TTC549 (cell line): Measurements from ENCODE around the gene SH2D3C.

Experiments
- FAIRE-seq: peaks from 2 replicates; lab custom pipeline; 2012; peaks lifted over from hg19 to GRCh38; lab: Jason Lieb, UNC

SH2D3C gene

DNA sequence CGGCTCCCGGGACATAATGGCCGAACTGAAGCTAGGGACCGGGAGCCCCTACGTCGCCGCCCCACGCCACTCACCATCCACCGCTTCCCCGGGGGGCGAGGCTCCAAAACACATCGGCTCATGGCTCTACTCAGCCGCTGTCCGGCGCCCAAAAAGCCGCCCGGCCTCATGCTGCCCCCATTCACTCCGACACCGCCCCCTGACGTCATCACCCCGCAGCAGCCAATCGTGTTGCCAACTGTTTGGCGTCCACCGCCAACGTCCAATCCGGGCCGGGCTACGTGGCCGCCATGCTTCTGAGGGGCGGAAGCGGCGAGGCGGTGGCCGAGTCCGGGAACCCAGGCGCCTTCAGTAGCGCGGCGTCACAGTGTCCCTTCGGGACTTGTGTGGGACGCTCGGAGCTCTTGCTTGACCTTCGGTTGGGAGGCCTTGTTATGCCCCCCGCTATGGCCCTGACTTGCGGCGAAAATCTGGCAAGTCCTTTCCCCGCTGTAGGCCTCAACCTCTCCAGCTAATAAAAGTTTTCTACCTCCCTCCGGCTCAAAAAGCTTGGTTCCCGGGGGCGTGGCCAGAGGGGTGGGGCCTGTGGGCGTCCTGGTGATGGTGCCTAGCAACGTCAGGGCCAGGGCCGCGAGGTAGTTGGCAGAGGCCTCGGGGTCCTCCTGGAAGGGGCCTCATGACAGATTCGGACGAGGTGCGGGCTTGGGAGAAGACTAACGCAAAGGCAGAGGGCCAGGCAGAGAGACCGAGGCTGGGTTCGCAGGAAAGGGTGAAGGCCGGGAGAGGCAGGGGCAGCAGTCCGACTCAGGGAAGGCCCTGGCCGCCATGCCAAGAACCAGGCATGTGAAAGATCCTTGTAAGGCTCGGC is 62.8 kb downstream of the SH2D3C start, which contains the start of the genes PTRH1 and TTC16:
Gene PTRH1 (minus strand): TSS at position 194 of the 868 bp plus-strand sequence. CDS start 24 bp downstream, at position 170.
Gene TTC16 (plus strand): TSS at position 610 of the 868 bp plus-strand sequence. CDS start 67 bp downstream, at position 677.
- FAIRE-seq, result peak; percentile 66

DNA sequence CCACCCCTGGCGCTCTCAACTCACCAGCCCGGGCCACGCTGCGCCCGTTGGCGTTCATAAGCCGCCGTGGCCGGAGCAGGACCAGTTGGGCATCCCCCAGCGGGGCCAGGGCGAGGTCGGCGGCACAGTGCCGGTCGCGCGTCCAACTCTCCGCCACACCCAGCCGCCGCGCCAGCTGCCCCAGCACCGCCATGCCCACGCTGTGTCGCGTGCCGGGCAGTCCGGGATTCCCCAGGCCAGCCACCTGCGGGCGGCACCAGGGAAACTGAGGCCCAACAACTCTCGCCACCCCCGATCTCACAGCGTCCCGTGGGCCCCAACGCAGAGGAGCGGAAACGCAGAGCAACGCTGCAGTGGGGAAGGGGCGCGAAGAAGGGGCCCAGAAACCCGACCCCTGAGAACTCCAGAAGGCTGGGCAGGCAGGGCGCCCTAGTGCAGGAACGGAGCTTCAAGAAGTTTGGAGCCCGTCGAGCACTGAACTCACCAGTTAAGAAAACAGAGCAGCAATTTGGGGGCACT is 63.5 kb downstream of the SH2D3C start:
- FAIRE-seq, result no peak

DNA sequence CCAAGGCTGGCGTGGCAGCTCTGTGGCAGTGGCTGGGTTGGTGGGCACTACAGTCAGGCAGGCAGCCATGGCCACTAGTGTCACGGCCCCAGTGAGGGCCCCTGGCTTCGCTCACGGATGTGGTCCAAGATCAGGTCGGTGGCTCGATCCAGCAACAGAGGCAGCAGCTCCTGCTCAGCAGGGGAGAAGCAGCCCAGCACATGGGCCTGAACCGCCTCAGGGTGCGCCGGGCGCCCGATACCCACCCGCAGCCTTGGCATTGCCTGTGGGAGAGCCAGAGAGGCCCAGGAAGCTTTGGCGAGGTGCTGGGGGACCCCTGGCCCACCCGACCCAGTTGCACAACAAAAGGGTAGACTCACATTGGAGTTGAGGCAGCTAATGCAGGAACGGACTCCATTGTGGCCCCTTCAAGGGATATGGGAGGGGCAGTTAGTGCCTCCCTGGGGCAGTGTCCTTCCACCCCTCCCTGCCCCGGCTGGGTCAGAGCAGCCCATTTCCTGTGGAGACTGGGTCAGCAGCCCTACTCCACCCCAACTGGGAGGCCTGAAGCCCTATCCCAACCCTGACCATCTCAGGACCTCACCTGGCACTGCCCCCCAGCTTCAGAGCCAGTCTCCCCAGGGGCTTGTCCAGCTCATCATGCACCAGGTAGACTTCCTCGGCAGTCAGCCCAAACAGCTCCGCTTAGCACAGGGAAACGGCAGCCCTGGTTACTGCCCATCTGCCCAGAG is 64.3 kb downstream of the SH2D3C start:
- no peak for FAIRE-seq

DNA sequence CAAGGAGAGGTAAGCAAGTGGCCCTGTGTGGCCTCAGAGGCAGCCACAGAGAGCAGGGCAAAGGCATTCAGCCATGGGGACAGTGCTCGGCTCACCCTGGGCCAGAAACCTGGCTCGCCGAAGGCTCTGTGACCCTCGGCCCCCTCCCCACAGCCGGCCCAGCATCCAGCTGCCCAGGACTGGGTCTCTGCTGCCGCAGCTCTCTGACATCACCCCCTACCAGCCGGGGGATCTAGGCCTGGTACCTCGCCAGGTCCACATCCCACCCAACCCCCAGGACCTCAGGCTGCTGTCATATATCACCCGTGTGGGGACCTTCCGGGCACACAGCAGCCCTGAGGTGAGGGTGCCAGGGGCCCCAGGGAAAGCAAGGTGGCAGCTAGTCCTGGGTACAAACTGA is 65.6 kb downstream of the SH2D3C start:
- no peak for FAIRE-seq

DNA sequence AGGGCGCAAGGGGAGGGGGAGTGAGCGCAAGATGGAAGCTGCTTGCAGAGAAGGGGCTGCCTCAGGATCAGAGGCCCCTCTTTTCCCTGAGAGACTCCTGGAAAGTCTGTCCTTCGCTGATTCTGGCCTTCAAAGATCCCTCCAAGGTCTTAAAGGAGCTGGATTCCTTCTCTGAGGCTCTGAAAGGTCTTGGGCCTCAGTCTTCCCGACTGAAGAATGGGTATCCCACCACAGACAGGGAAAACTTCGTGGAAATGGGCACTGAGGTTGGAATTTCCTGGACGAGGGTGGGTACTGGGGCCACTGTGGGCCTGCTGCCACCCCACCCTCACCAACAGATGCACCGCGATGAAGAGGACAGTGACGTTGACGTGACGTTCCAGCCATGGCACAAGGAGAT is 66.1 kb downstream of the SH2D3C start:
- no peak for FAIRE-seq

DNA sequence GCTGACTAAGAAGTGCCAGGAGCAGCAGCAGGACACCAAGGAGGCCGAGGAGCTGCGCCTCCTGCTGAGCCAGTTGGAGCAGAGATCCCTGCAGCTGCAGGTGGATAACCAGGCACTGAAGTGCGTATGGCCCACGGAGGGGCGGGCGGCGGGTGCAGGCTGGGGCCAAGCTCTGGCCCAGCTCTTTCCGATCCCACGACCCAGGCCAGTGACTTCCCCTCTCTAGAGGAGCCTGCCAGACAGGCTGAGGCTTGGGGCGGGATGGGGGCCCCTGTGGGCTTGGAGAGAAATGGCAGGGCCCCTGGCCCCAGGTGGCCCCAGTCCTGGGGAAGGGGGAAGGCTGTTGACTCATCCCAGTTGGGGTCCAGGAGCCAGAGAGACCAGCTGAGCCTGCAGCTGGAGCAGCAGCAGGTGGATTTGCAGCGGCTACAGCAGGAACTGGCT is 66.6 kb downstream of the SH2D3C start:
- FAIRE-seq, result no peak

DNA sequence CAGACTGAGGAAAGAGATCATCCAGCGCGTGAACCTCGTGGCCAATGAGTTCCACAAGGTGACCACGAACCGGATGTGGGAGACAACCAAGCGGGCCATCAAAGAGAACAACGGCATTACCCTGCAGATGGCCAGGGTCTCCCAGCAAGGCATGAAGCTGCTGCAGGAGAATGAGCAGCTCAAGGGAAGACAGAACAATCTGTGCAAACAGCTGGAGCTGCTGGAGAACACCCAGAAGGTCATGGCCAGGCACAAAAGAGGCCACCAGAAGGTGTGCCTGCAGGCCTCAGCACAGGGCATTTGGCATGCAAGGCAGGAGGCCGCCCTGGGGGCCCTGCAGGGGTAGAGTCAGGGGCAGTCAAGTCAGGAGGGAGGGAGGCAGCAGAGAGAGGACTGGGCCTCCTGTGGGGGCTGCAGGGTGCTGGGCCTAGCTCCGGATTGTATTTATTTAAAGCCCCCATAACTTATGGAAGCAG is 67.2 kb downstream of the SH2D3C start:
- no peak for FAIRE-seq

DNA sequence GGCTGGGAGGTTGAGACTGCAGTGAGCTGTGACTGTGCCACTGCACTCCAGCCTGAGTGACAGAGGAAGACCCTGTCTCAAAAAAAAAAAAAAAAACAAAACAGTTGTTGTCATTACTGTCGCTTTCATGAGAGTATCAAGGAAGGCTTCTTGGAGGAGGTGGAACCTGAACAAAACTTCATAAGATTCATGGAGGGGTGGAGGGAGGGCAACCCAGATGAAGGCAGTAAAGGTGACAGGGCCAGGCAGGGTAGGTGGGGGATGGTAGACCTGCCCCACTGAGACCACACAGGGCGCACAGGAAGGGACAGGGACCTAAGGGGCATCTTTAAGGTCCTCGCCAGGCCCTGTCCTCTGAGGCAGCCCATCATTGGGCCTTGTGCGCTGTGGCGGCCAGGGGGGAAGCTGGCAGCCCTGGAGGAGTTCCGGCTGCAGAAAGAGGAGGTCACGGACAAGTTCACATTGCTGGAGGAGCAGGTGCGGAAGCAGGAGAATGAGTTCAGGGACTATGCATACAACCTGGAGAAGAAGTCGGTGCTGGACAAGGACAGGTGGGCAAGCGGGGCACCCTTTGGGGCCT is 68.2 kb downstream of the SH2D3C start:
- no peak for FAIRE-seq

DNA sequence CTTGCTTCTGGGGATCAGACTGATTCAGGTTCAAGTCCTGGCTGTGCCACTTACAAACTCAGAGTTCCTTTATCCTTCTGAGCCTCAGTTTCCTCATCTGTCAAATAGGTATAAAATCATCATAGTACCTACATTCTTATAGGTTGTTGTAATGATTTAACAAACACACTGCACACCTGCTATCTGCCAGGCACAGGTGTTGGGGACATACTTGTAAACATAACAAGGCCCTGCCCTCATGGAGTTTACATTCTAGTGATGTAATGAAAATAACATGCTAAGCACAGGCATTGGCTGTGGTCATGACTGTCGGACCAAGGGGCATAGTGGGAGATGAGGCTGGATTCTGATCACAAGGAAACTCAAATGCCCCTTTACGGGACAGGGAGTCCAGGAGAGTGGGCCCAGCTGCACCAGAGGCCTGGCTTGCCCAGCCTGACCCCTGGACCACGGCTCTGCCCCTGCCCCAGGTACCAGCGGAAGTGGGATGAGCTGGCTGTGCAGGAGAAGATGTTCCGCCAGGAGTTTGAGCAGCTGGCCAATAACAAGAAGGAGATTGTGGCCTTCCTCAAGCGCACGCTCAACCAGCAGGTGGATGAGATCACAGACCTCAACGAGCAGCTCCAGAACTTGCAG is 69.4 kb downstream of the SH2D3C start:
- no peak for FAIRE-seq

DNA sequence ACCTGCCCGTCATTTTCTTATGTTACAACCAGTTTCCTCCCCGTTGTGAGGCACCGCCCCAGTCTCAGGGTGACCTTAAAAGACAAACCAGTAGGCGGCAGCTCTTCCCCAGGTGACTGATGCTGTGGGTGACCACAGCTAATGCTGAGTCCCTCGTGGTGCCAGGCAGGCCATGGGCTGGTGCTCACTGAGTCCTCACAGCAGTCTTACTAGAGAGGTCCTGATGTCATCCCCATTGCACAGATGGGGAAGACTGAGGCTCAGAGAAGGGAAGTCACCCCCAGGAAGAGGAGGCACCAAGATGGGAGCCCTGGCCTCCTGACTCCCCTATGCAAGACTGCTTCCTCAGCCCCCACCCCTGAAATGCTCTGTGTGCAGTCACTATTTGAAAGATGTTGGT is 70.7 kb downstream of the SH2D3C start:
- FAIRE-seq, result no peak

DNA sequence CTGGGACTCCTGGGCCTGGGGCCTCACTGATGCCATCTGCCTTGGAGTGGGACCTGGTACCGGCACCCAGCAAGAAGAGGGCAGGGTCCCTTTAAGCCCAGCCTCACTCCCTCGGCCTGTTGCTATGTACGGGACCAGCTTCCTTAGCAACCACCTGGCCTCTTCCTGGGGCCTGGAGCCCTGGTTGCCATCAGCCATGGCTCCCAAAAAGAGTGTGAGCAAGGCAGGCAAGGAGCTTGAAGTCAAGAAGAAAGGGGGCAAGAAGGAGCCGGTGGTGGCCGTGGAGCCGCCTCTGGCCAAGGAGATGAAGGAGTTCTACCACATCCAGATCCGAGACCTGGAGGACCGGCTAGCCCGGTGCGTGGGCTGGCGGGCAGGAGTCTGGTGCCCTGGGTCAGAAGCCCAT is 71.6 kb downstream of the SH2D3C start, which contains the start of gene CFAP157:
Gene CFAP157 (plus strand): TSS at position 153 of the 406 bp plus-strand sequence. CDS start 44 bp downstream, at position 197.
- no peak for FAIRE-seq

DNA sequence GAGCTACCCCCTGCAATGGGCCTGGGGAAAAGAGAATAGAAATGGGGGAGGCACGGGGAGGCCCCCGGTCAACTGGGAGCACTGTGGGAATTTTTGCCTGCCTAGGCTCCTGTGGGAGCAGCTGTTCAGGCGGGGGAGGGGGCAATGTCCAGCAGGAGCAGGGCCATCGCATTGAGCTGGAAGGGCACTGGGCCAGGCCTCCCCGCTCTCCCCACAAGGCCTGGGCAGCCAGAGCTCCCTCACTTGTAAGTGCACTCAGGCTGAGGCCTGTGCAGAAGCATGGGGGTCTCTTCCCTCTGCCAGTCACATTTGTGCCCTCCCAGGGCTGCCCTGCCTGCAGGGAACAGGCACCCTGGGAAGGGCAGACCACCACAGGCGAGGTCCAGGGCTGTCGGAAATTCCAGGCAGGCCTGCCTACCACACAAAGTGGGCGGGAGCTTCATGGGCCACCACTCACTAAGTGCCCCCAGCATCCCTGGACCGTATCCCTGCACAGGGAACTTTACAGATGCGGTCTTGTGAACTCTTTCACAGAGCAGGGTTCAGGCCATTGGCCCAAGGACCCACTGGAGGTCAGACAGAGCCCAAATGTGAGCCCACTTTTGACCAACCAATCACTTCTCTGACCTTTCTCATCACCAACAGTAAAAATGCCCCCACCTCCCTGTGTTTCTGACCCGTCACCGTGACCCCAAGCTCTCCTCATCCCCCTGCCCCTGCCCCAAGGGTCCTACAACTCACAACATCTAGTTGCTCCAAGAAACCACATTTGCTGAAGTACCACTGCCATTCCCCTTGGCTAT is 72.7 kb downstream of the SH2D3C start:
- FAIRE-seq, result no peak

DNA sequence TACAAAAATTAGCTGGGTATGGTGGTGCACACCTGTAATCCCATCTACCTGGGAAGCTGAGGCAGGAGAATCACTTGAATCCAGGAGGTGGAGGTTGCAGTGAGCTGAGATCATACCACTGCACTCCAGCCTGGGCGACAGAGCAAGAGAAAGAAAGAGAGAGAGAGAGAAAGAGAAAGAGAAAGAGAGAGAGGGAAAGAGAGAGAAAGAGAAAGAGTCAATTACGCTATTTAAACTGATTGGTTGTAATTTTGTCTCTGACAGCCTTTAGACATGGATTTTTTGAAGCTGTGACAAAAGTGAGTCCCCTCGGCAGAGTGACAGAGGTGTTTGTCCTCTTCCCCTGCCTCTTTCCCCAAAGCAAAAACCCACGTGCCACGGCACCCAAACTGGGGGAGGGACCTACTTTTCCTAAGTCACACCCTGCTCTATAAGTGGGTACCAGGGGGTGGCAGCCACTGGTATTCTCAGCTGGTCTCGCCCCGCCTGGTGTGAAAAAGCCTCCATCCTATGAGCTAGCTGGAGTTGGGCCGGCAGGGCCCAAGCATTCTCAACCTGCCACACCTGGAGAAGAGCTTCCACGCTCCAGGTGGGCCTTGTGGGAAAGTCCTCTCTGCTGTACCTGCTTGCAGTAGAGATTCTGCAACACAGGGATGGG is 75.0 kb downstream of the SH2D3C start:
- FAIRE-seq, result no peak

DNA sequence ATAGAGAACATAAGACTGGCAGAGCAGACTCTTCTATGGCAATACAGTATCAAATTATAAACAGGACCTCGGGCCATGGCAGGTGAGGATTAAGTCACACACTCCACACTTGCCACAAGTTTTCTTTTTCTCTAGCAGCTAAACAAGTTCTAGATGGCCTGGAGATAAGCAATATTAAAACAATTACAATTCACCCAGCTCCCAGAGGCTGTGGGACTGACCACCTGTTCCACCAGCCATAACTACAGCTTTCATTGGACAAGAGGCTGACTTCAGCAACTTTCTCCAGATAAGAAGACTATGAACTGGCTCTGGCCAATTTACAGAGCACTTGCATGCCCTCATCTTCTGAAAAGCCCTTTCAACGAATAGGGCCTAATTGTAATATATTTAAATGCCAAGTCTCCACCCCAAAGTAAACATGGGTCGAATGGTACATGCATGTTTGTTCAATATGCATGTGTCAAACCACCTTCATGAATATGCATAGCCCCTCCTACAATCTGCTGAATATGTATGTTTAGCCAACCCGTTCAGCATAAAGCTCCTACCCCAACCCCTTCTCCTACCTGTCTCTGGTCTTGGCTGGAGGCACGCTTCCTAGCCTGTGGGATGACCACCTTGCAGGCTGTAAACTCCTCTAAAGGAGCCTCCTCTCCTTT is 77.7 kb downstream of the SH2D3C start:
- no peak for FAIRE-seq

DNA sequence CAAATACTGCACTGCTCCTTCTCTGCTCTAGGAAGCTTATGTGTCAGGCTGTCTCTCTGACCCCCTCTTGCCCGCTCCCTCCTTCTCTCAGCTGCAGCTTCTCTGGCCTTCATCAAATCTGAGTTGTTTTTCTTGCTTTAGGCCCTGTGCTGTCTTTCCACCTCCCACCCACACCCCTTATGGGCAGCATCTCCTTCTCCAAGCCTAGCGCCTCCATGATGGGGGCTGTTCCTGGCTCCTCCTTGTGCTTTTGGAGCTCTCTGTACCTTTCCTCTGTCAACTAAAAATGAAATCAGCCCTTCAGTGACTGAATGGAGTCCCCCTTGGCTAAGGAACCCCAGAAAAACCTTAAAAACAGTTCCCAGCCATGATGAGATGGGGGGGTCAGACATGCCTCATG is 78.3 kb downstream of the SH2D3C start:
- no peak for FAIRE-seq

DNA sequence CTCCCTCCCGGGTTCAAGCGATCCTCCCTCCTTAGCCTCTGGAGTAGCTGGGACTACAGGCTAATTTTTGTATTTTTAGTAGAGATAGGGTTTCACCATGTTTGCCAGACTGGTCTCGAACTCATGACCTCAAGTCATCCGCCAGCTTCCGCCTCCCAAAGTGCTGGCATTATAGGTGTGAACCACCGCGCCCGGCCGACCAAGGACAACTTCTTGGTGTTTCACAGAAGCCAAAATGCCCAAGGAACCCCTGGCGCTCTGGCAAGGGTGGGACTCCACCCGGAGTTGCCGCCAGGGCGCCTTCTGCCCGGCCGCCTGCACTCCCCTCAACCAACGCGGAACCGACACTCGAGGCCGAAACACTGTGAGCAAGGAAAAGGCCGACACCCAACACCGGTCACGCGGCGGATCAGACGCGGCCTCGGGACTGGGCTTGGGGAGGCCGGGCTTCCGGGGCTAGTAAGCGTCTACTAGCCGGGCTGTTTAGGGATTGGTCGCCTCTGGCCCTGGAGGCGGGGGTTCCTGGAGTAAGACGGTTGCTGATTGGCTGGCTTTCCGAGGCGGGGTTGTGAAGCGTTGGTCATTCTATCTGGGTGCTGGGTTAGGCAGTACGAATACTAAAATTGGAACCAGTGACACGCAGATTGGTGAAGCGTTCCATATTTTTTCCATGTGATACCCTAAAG is 79.3 kb downstream of the SH2D3C start:
- FAIRE-seq, result no peak

DNA sequence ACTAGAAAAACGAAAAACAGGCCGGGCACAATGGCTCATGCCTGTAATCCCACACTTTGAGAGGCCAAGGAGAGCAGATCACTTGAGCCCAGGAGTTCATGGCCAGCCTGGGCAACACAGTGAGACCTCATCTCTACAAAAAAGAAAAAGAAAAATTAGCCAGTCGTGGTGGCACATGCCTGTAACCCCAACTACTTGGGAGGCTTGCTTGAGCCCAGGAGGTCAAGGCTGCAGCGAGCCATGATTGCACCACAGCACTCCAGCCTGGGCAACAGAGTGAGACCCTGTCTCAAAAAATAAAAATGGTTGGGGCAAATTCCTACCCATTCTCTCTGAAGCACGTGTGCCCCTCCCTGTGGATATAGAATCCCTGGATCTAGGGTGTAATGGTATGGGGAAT is 80.1 kb downstream of the SH2D3C start:
- FAIRE-seq, result no peak

DNA sequence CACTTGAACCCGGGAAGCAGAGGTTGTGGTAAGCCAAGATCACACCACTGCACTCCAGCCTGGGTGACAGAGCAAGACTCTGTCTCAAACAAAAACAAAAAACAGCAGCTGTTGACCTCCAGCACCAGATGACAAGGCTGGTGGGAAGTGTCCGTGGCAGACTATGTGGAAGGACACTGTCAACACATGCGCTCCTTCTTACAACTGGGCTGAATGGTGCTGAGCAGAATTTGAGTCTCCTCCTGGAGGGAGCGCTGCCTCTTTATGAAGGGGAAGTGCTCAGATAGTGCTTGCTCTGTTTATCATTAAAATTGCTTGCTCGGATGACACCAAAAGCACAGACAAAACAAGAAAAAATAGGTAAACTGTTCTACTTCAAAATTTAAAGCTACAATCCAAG is 80.9 kb downstream of the SH2D3C start:
- FAIRE-seq, result no peak
